ENCODE measurements around the gene TBX2. TPM values are rescaled to one million over a fixed set of nuclear protein-coding genes. Genes with fewer than 3 reads are reported as not detected.

TBX2 gene
- total RNA-seq, 2 experiments from 2014 or later: 0.06 TPM; not detected in 1

DNA sequence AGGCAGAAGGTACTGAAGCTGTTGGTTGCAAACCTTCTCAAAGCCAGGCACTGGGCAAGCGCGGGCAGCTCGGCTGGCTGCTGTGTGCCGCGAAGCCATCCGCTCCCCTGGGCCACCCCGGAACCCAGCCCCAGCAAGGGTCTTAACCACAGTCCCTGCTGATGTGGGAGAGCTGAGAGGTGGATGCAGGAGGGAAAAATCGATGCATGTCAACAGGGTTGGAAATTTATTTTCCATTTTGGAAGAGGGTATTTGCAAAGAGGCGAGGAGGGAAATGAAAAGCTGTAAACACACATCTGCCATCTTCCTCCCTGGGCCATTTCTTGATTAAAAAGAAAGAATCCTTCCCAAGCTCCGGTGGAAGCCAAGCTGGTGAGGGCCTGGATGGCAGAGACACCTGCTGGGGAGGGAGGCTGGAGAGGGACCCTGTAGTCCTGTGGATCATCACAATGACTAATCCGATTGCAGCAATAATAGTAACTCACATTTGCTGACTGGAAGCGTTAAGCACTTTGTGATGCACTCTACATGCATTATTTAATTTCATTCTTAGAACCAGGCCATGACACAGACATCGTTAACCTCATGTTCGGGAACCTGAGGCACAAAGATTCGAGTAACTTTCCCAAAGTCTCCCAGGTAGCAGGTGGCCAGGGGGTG lies 13.9 kb upstream of the TBX2 start:
- Histone ChIP-seq H3K4me3 (ENCODE audit: low read length) (no peak overlapping the region), H3K36me3 (ENCODE audit: insufficient read depth, low read length) (no peaks in the 10 kb centered on the region), H3K27me3 (ENCODE audit: control insufficient read depth in 1 of 2, insufficient read depth in 2 of 2, low read length in 2 of 2) (no peaks in the 10 kb centered on the region), H3K27ac (ENCODE audit: low read depth in 1 of 2, low read length in 2 of 2) (no peak overlapping the region), H3K4me1 (ENCODE audit: insufficient read depth, low read length) (peaks cover 7% of the 10 kb centered on the region), H3K9me3 (ENCODE audit: control insufficient read depth in 1 of 2, insufficient read depth in 1 of 2, low read length in 2 of 2) (peaks cover 0 to 3% of the 10 kb centered on the region in 2 experiments)
- H3K36me3 Mint-ChIP-seq (ENCODE audit: low read depth): no peaks in the 10 kb centered on the region
- H3K27me3 Mint-ChIP-seq: no peaks in the 10 kb centered on the region
- no peak overlapping the region for H3K27ac Mint-ChIP-seq
- intact Hi-C loops (cut with DNase I, micrococcal nuclease): no loop called here
- no peaks in the 10 kb centered on the region for H3K4me1 Mint-ChIP-seq (ENCODE audit: low read depth)
- ChIA-PET CTCF (no interaction called here), POLR2A (no interaction called here)
- no peak for ATAC-seq (ENCODE audit: poor library complexity)
- H3K9me3 Mint-ChIP-seq: no peaks in the 10 kb centered on the region
- H3K4me3 Mint-ChIP-seq: no peak overlapping the region
- no peak for DNase-seq
- TF ChIP-seq, protein P1, sequence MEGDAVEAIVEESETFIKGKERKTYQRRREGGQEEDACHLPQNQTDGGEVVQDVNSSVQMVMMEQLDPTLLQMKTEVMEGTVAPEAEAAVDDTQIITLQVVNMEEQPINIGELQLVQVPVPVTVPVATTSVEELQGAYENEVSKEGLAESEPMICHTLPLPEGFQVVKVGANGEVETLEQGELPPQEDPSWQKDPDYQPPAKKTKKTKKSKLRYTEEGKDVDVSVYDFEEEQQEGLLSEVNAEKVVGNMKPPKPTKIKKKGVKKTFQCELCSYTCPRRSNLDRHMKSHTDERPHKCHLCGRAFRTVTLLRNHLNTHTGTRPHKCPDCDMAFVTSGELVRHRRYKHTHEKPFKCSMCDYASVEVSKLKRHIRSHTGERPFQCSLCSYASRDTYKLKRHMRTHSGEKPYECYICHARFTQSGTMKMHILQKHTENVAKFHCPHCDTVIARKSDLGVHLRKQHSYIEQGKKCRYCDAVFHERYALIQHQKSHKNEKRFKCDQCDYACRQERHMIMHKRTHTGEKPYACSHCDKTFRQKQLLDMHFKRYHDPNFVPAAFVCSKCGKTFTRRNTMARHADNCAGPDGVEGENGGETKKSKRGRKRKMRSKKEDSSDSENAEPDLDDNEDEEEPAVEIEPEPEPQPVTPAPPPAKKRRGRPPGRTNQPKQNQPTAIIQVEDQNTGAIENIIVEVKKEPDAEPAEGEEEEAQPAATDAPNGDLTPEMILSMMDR (IDR thresholded peaks at IDR 0.05): no peak

DNA sequence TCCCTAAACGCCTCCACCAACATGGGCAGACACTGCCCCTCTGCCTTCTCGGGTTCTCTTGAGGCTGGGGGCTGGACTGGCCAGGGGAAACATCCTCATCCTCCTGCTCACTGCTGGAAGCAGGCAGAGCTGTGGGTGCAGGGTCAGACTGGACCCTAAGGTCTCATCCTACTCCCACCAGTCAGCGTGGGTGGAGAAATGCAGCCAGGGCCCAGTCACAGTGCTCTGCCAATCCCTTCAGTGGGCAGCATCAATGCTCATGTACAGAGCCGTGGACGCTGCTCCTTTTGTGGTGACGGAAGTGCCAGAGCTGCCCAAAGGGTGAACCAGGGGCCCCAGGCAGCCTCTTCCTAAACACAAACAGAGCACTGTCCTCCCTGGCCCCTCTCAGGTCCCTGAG lies 13.4 kb upstream of the TBX2 start:
- Mint-ChIP-seq H3K4me1 (ENCODE audit: low read depth) (no peaks in the 10 kb centered on the region), H3K27me3 (peaks cover 5% of the 10 kb centered on the region), H3K9me3 (no peaks in the 10 kb centered on the region), H3K4me3 (no peak overlapping the region), H3K36me3 (ENCODE audit: low read depth) (no peaks in the 10 kb centered on the region), H3K27ac (no peak overlapping the region)
- TF ChIP-seq, protein P1 (IDR thresholded peaks at IDR 0.05): no peak
- Histone ChIP-seq H3K9me3 (ENCODE audit: control insufficient read depth in 1 of 2, insufficient read depth in 1 of 2, low read length in 2 of 2) (peaks cover 0 to 3% of the 10 kb centered on the region in 2 experiments), H3K4me3 (ENCODE audit: low read length) (no peak overlapping the region), H3K36me3 (ENCODE audit: insufficient read depth, low read length) (no peaks in the 10 kb centered on the region), H3K27me3 (ENCODE audit: control insufficient read depth in 1 of 2, insufficient read depth in 2 of 2, low read length in 2 of 2) (no peaks in the 10 kb centered on the region), H3K4me1 (ENCODE audit: insufficient read depth, low read length) (peaks cover 7% of the 10 kb centered on the region), H3K27ac (ENCODE audit: low read depth in 1 of 2, low read length in 2 of 2) (no peak overlapping the region)
- ATAC-seq (ENCODE audit: poor library complexity) (no peak), DNase-seq (no peak)
- ChIA-PET CTCF (no interaction called here), POLR2A (no interaction called here)
- intact Hi-C loops (cut with DNase I, micrococcal nuclease): no loop called here

DNA sequence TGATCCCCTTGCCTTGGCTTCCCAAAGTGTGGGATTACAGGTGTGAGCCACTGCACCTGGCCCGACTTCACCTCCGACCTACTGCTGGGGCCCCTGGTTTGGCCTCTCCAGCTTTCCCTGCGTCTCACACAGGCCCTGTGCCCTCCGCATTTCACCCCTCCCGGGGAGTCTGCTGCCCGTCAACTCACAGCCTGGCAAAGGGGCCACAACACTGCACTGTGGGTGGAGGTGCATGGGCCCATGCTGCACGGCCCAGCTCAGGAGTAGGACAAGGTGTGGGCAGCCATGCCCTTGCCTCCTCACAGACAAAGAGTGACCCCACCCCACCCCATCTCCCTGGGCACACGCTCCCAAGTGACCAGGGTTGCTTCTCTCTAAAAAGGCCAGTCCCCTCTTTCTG lies 12.6 kb upstream of the TBX2 start:
- Histone ChIP-seq H3K36me3 (ENCODE audit: insufficient read depth, low read length) (no peaks in the 10 kb centered on the region), H3K9me3 (ENCODE audit: control insufficient read depth in 1 of 2, insufficient read depth in 1 of 2, low read length in 2 of 2) (peaks cover 0 to 3% of the 10 kb centered on the region in 2 experiments), H3K27ac (ENCODE audit: low read depth in 1 of 2, low read length in 2 of 2) (no peak overlapping the region), H3K27me3 (ENCODE audit: control insufficient read depth in 1 of 2, insufficient read depth in 2 of 2, low read length in 2 of 2) (no peaks in the 10 kb centered on the region), H3K4me3 (ENCODE audit: low read length) (no peak overlapping the region), H3K4me1 (ENCODE audit: insufficient read depth, low read length) (peaks cover 7% of the 10 kb centered on the region)
- Mint-ChIP-seq H3K36me3 (ENCODE audit: low read depth) (no peaks in the 10 kb centered on the region), H3K9me3 (no peaks in the 10 kb centered on the region), H3K4me3 (no peak overlapping the region), H3K27ac (no peak overlapping the region), H3K4me1 (ENCODE audit: low read depth) (no peaks in the 10 kb centered on the region), H3K27me3 (peaks cover 9% of the 10 kb centered on the region)
- POLR2A ChIA-PET: no interaction called here
- no peak for ATAC-seq (ENCODE audit: poor library complexity)
- DNase-seq: no peak
- CTCF ChIA-PET: no interaction called here
- intact Hi-C loops (cut with DNase I, micrococcal nuclease): no loop called here
- TF ChIP-seq, protein P1 (IDR thresholded peaks at IDR 0.05): no peak

Data from CD4-positive, alpha-beta T cell (primary cell).